ENCODE measurements around the gene CES5A.

- TF ChIP-seq CBX8 (IDR thresholded peaks at IDR 0.05; ENCODE audit: borderline replicate concordance, low read depth, low read length) (no peak), EP300 (IDR thresholded peaks at IDR 0.05; ENCODE audit: borderline replicate concordance in 1 of 2, low read depth in 2 of 2, low read length in 2 of 2) (no peak), POLR2A (IDR thresholded peaks at IDR 0.05; ENCODE audit: control extremely low read depth in 1 of 2, low read depth in 2 of 2, low read length in 2 of 2) (no peak), CEBPB (IDR thresholded peaks at IDR 0.05; ENCODE audit: low read depth, low read length) (no peak), SP1 (IDR thresholded peaks at IDR 0.05; ENCODE audit: low read depth, low read length) (no peak), CTCF (IDR thresholded peaks at IDR 0.05; ENCODE audit: control extremely low read depth in 1 of 3, insufficient read depth in 1 of 3, low read depth in 1 of 3, low read length in 3 of 3) (no peak), EGR1 (IDR thresholded peaks at IDR 0.05; ENCODE audit: borderline replicate concordance, low read depth, low read length) (no peak), TAF1 (IDR thresholded peaks at IDR 0.05; ENCODE audit: low read depth, low read length) (no peak), SP2 (IDR thresholded peaks at IDR 0.05; ENCODE audit: low read length) (no peak), USF2 (IDR thresholded peaks at IDR 0.05; ENCODE audit: low read length) (no peak)
Measured at GRCh38 chr16:55812951-55813350, 62.2 kb downstream of the CES5A start.

Data from H1 (cell line).